Activated CD4-positive, CD25-positive, alpha-beta regulatory T cell (primary cell): ENCODE data around the gene EDAR.

Experiments
- DNase-seq, 4 experiments: peaks; one replicate each; lab custom pipeline; 2025; lab: John Stamatoyannopoulos, UW

The EDAR gene

DNA sequence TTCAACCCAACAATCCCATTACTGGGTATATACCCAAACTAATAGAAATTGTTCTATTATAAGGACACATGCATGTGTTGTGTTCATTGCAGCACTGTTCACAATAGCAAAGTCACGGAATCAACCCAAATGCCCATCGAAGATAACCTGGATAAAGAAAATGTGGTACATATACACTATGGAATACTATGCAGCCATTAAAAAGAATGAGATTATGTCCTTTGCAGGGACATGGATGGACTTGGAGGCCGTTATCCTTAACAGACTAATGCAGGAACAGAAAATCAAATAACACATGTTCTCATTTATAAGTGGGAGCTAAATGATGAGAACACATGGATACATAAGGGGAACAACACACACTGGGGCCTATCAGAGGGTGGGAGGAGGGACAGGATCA is 136.6 kb downstream of the EDAR start:
- DNase-seq = no peak

DNA sequence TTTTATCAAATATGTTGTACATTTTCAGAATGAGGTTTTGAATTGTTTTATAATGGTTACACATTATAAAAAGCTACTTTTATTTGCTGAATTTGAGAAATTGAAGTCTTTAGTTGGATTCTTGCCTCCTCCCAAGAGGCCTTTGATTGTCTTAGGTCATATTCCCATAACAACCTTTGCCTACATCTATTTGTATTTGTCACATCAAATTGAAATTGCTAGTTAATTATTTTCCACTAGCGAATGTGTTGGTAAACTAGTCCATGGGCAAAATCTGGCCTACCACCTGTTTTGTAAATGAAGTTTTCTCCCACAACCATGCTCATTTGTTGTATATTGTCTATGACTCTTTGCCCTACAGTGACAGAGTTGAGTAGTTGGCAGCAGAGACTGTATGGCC is 142.0 kb downstream of the EDAR start:
- no peak for DNase-seq

DNA sequence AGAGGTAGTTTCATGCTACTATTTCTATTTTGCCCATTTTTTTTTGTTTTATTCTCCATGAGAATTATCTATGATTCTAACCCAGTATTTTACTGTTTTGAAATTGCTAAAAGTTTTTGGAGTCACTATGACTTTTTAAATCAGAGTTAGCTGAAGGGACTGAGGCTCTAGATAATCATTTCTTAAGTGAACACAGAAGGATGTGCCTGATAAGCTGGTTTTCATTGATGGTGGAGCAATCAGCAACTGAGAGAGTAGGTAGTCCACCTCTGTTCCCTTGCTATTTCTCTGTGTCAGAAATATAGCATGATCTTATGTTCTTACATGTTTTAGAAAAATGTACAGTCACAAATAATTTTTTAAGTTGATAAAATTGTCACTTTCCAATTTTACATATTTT is 143.1 kb downstream of the EDAR start:
- DNase-seq = no peak
